CD4-positive, alpha-beta T cell (primary cell): ENCODE measurements around the gene HLCS. TPM values are rescaled to one million over a fixed set of nuclear protein-coding genes. Genes with fewer than 3 reads are reported as not detected.

ENCODE experiments used
- ATAC-seq: fragments of 200-7000 bp; cut with Tn5 transposase; one replicate; pipeline ENCODE4 v1.10.0; 2022; ENCODE audit warnings: mild to moderate bottlenecking; ENCODE audit not compliant: poor library complexity
- CTCF ChIA-PET: fragments of 350-600 bp; sonication (Branson Sonifier 250); formaldehyde crosslinking; loops from one replicate; lab custom pipeline; 2021; ENCODE audit warnings: antibody characterized with exemption, inconsistent platforms; lab: Charles Lee
- POLR2A ChIA-PET: fragments of 350-600 bp; sonication (Branson Sonifier 250); formaldehyde crosslinking; loops from one replicate; lab custom pipeline; 2021; ENCODE audit warnings: antibody characterized with exemption, inconsistent platforms; lab: Charles Lee
- DNase-seq, 14 experiments: peaks; one replicate each; pipeline ENCODE4 v3.0.0-alpha.2; 2013 to 2020; ENCODE audit warnings: mixed read lengths in 2 of 14
- H3K27ac ChIP-seq, 2 donors: one replicate each; pipeline versions ENCODE4 v1.5.1 to v1.7.0; 2013; ENCODE audit warnings: low read length in 2 of 2, low read depth in 1 of 2, mild to moderate bottlenecking in 1 of 2
- H3K27me3 ChIP-seq, 2 experiments: 1 replicate in 1 of 2; 2 replicates in 1 of 2; pipeline versions ENCODE4 v1.6.1 to v1.7.0; 2013; ENCODE audit warnings: low read length in 2 of 2, control low read depth in 1 of 2, mild to moderate bottlenecking in 1 of 2, moderate library complexity in 1 of 2; ENCODE audit not compliant: insufficient read depth in 2 of 2, control insufficient read depth in 1 of 2
- H3K36me3 ChIP-seq: one replicate; pipeline ENCODE4 v1.6.1; 2013; ENCODE audit warnings: low read length, control low read depth; ENCODE audit not compliant: insufficient read depth
- H3K4me1 ChIP-seq: one replicate; pipeline ENCODE4 v1.6.1; 2013; ENCODE audit warnings: low read length, control low read depth; ENCODE audit not compliant: insufficient read depth
- H3K4me3 ChIP-seq: one replicate; pipeline ENCODE4 v1.5.1; 2013; ENCODE audit warnings: mild to moderate bottlenecking, low read length, moderate library complexity
- H3K9me3 ChIP-seq, 2 experiments: 1 replicate in 1 of 2; 2 replicates in 1 of 2; pipeline versions ENCODE4 v1.6.1 to v1.7.0; 2013; ENCODE audit warnings: low read length in 2 of 2, mild to moderate bottlenecking in 2 of 2, control low read depth in 1 of 2, moderate library complexity in 1 of 2; ENCODE audit not compliant: control insufficient read depth in 1 of 2, insufficient read depth in 1 of 2
- H3K27ac Mint-ChIP-seq: one replicate; pipeline ENCODE4 v1.8.0; 2020; ENCODE audit warnings: mixed read lengths
- H3K27me3 Mint-ChIP-seq: one replicate; pipeline ENCODE4 v1.8.0; 2021; ENCODE audit warnings: mixed read lengths
- H3K36me3 Mint-ChIP-seq: one replicate; pipeline ENCODE4 v1.8.0; 2021; ENCODE audit warnings: low read depth, mixed read lengths
- H3K4me1 Mint-ChIP-seq: one replicate; pipeline ENCODE4 v1.8.0; 2021; ENCODE audit warnings: low read depth, mixed read lengths
- H3K4me3 Mint-ChIP-seq: one replicate; pipeline ENCODE4 v1.8.0; 2020; ENCODE audit warnings: mild to moderate bottlenecking, mixed read lengths
- H3K9me3 Mint-ChIP-seq: one replicate; pipeline ENCODE4 v1.8.0; 2020; ENCODE audit warnings: mixed read lengths
- CTCF ChIP-seq: fragments of 200-600 bp; IDR thresholded peaks from one replicate; pipeline ENCODE4 v1.8.0; 2022; ENCODE audit warnings: antibody characterized with exemption, mild to moderate bottlenecking
- intact Hi-C, 2 experiments: fragments of 100-400 bp; cut with DNase I in 1 of 2; cut with micrococcal nuclease in 1 of 2; formaldehyde crosslinking; loops; one replicate each; pipeline versions ENCODE4 v1.15.1 to v1.9.0; 2023 to 2025; cut with DNase I, micrococcal nuclease
- total RNA-seq, 174 experiments: library from RNA in 2 of 174; stranded (reverse) in 2 of 174; gene quantifications; one replicate each; pipeline ENCODE4 v1.2.3 and lab custom pipeline; 2021 to 2026

HLCS gene
- total RNA-seq, 2 experiments from 2014 or later, result 8.1 to 10.0 TPM

GRCh38 chr21:36882776-36883175 lies 83.7 kb downstream of the HLCS start:
- no peaks in the 10 kb centered on the region for H3K27me3 ChIP-seq
- no peak overlapping the region for H3K27ac ChIP-seq
- Mint-ChIP-seq H3K27ac (no peak overlapping the region), H3K4me3 (no peak overlapping the region), H3K27me3 (no peaks in the 10 kb centered on the region), H3K4me1 (no peaks in the 10 kb centered on the region), H3K36me3 (peaks cover 71% of the 10 kb centered on the region), H3K9me3 (peaks cover 6% of the 10 kb centered on the region)
- ChIA-PET CTCF (no interaction called here), POLR2A (no interaction called here)
- no peak for TF ChIP-seq CTCF
- intact Hi-C loops, result no loop called here
- peaks cover 0 to 14% of the 10 kb centered on the region in 2 experiments for H3K9me3 ChIP-seq
- DNase-seq (no peak), ATAC-seq (no peak)
- no peak overlapping the region for H3K4me3 ChIP-seq
- H3K36me3 ChIP-seq, result peaks cover 6% of the 10 kb centered on the region
- H3K4me1 ChIP-seq, result no peaks in the 10 kb centered on the region

- no peak for DNase-seq
- H3K27me3 Mint-ChIP-seq, result no peaks in the 10 kb centered on the region
- H3K36me3 ChIP-seq, result peaks cover 3% of the 10 kb centered on the region
- ChIA-PET CTCF (interaction anchor here (0.6 kb wide), 1 partner anchor 1318 kb away, joined by 3 read pairs; no protein-coding TSS in a partner anchor), POLR2A (interaction anchor here (0.6 kb wide), 1 partner anchor 1321 kb away, joined by 3 read pairs; no protein-coding TSS in a partner anchor)
- no peak overlapping the region for H3K27ac ChIP-seq
- no peak overlapping the region for H3K4me3 Mint-ChIP-seq
- TF ChIP-seq CTCF, result no peak
- ATAC-seq, result no peak
- H3K36me3 Mint-ChIP-seq, result peaks cover 70% of the 10 kb centered on the region
- no peaks in the 10 kb centered on the region for H3K4me1 Mint-ChIP-seq
- no peaks in the 10 kb centered on the region for H3K27me3 ChIP-seq
- no peak overlapping the region for H3K27ac Mint-ChIP-seq
- peaks cover 0 to 14% of the 10 kb centered on the region in 2 experiments for H3K9me3 ChIP-seq
- no peaks in the 10 kb centered on the region for H3K4me1 ChIP-seq
- intact Hi-C loops, result no loop called here
- H3K4me3 ChIP-seq, result no peak overlapping the region
- peaks cover 6% of the 10 kb centered on the region for H3K9me3 Mint-ChIP-seq
Observed at GRCh38 chr21:36881228-36881627, 85.2 kb downstream of the HLCS start.

- intact Hi-C loops, result no loop called here
- H3K27ac Mint-ChIP-seq, result no peak overlapping the region
- no peaks in the 10 kb centered on the region for H3K27me3 Mint-ChIP-seq
- peaks cover 62% of the 10 kb centered on the region for H3K36me3 Mint-ChIP-seq
- H3K27ac ChIP-seq, result no peak overlapping the region
- H3K4me3 ChIP-seq, result no peak overlapping the region
- H3K4me1 Mint-ChIP-seq, result no peaks in the 10 kb centered on the region
- no peak for ATAC-seq
- peaks cover 0 to 9% of the 10 kb centered on the region in 2 experiments for H3K9me3 ChIP-seq
- H3K4me3 Mint-ChIP-seq, result no peak overlapping the region
- no peaks in the 10 kb centered on the region for H3K27me3 ChIP-seq
- no peak for TF ChIP-seq CTCF
- CTCF ChIA-PET, result interaction anchor here (0.6 kb wide), 1 partner anchor 48 kb away, joined by 4 read pairs; no protein-coding TSS in a partner anchor
- DNase-seq, result no peak
- H3K36me3 ChIP-seq, result peaks cover 2% of the 10 kb centered on the region
- no peaks in the 10 kb centered on the region for H3K4me1 ChIP-seq
- POLR2A ChIA-PET, result no interaction called here
- H3K9me3 Mint-ChIP-seq, result peaks cover 6% of the 10 kb centered on the region
Observed at GRCh38 chr21:36879827-36880226, 86.6 kb downstream of the HLCS start.
